K562 (cell line): ENCODE measurements around the gene BGLAP. TPM values are rescaled to one million over a fixed set of nuclear protein-coding genes. Genes with fewer than 3 reads are reported as not detected.

Source experiments
- CXXC5 ChIP-seq: fragments of 250-450 bp; sonication (Bioruptor Pico); IDR thresholded peaks from 2 replicates; pipeline ENCODE4 v1.8.0; 2022; ENCODE audit warnings: inconsistent platforms, mild to moderate bottlenecking, moderate library complexity
- EP300 ChIP-seq: IDR thresholded peaks from 2 replicates; pipeline ENCODE4 v1.6.1; 2012; ENCODE audit warnings: low read length, improper control_type of control experiment
- FOXK2 ChIP-seq, 2 experiments: fragments of 450-650 bp; IDR thresholded peaks in 1 of 2; conservative IDR thresholded peaks in 1 of 2; 2 replicates each; pipeline ENCODE4 v1.6.1; 2016; ENCODE audit warnings: low read depth in 2 of 2, mild to moderate bottlenecking in 1 of 2
- FUS ChIP-seq: fragments of 200-400 bp; formaldehyde crosslinking; optimal IDR thresholded peaks from 2 replicates; pipeline ENCODE3; 2017; ENCODE audit warnings: low read depth, low read length
- HNRNPL ChIP-seq: fragments of 200-400 bp; formaldehyde crosslinking; IDR thresholded peaks from 2 replicates; pipeline ENCODE4 v1.6.1; 2017; ENCODE audit warnings: low read depth, mild to moderate bottlenecking, low read length
- MAFK ChIP-seq: IDR thresholded peaks from 2 replicates; pipeline ENCODE4 v1.6.1; 2011; ENCODE audit warnings: low read length, improper control_type of control experiment
- NFRKB ChIP-seq: fragments of 450-650 bp; IDR thresholded peaks from 2 replicates; pipeline ENCODE4 v1.6.1; 2016; ENCODE audit warnings: low read depth
- NONO ChIP-seq, 2 experiments: fragments of 200-400 bp in 1 of 2; fragments of 450-650 bp in 1 of 2; formaldehyde crosslinking in 1 of 2; IDR thresholded peaks; 2 replicates each; pipeline ENCODE4 v1.6.1; 2017; ENCODE audit warnings: low read depth in 2 of 2, mild to moderate bottlenecking in 2 of 2, moderate library complexity in 2 of 2, low read length in 1 of 2
- PHF20 ChIP-seq: fragments of 450-650 bp; IDR thresholded peaks from 2 replicates; pipeline ENCODE4 v1.6.1; 2018; ENCODE audit not compliant: partially characterized antibody
- RFX1 ChIP-seq: fragments of 450-650 bp; IDR thresholded peaks from 2 replicates; pipeline ENCODE4 v1.6.1; 2016; ENCODE audit warnings: mild to moderate bottlenecking, moderate library complexity
- TRIM28 ChIP-seq: fragments of 450-650 bp; IDR thresholded peaks from 2 replicates; pipeline ENCODE4 v1.6.1; 2017
- ZNF57 ChIP-seq: fragments of 450-650 bp; formaldehyde crosslinking; IDR thresholded peaks from 2 replicates; pipeline ENCODE4 v1.4.0; 2020; ENCODE audit warnings: mild to moderate bottlenecking, moderate library complexity
- polyA plus RNA-seq, 8 experiments: library from polyadenylated mRNA; depleted of rRNA in 4 of 8; stranded (reverse) in 5 of 8; unstranded in 3 of 8; fragments of >200 nt; fragmentation: Nextera tagmentation in 2 of 8; fragmentation: Illumina TruSeq in 1 of 8; extraction: Ambion mirVana in 2 of 8; extraction: Trizol in 1 of 8; gene quantifications; 2 replicates each; pipeline versions ENCODE4 v1.2.1 to v1.2.3, GENCODE V29; 2011 to 2014; ENCODE audit warnings: inconsistent platforms in 1 of 8, missing spikeins in 1 of 8
- total RNA-seq, 7 experiments: library from RNA; depleted of rRNA in 6 of 7; stranded (reverse); fragments of >200 nt in 6 of 7; fragmentation: Illumina TruSeq in 2 of 7; extraction: Trizol in 2 of 7; gene quantifications; 2 replicates each; pipeline versions ENCODE4 v1.2.1 to v1.2.3, GENCODE V29; 2011 to 2021; ENCODE audit warnings: low replicate concordance in 1 of 7
- TF ChIP-seq, protein P1 (sequence below): sonication (generic); formaldehyde crosslinking; IDR thresholded peaks from 2 replicates; pipeline ENCODE4 v1.8.0; 2022; ENCODE audit warnings: missing genetic modification reagents, mild to moderate bottlenecking, borderline replicate concordance
- TF ChIP-seq, protein P2 (sequence below): sonication (generic); formaldehyde crosslinking; IDR thresholded peaks from 2 replicates; pipeline ENCODE4 v1.8.0; 2022; ENCODE audit warnings: mild to moderate bottlenecking, missing genetic modification reagents
- TF ChIP-seq, protein P3 (sequence below): sonication (generic); IDR thresholded peaks from 2 replicates; pipeline ENCODE4 v1.6.1; 2016
- TF ChIP-seq, protein P4 (sequence below): fragments of 450-650 bp; IDR thresholded peaks from 2 replicates; pipeline ENCODE4 v1.6.1; 2017; ENCODE audit warnings: mild to moderate bottlenecking, moderate library complexity
- TF ChIP-seq, protein P5 (sequence below): fragments of 450-650 bp; formaldehyde crosslinking; conservative IDR thresholded peaks from 2 replicates; pipeline ENCODE4 v1.4.0; 2022; ENCODE audit warnings: mild to moderate bottlenecking, missing genetic modification characterization
- TF ChIP-seq, protein P6 (sequence below), 2 experiments: IDR thresholded peaks; 2 replicates each; pipeline ENCODE4 v1.6.1; 2012; ENCODE audit warnings: improper control_type of control experiment in 2 of 2, low read depth in 2 of 2, low read length in 2 of 2, borderline replicate concordance in 1 of 2

Gene BGLAP
- total and polyA plus RNA-seq, 9 of the 15 experiments (the other 6 are each of a cell fraction or from before 2014, with no cell fraction given) = 0.15 to 1.4 (median 0.28) TPM; not detected in 3

DNA sequence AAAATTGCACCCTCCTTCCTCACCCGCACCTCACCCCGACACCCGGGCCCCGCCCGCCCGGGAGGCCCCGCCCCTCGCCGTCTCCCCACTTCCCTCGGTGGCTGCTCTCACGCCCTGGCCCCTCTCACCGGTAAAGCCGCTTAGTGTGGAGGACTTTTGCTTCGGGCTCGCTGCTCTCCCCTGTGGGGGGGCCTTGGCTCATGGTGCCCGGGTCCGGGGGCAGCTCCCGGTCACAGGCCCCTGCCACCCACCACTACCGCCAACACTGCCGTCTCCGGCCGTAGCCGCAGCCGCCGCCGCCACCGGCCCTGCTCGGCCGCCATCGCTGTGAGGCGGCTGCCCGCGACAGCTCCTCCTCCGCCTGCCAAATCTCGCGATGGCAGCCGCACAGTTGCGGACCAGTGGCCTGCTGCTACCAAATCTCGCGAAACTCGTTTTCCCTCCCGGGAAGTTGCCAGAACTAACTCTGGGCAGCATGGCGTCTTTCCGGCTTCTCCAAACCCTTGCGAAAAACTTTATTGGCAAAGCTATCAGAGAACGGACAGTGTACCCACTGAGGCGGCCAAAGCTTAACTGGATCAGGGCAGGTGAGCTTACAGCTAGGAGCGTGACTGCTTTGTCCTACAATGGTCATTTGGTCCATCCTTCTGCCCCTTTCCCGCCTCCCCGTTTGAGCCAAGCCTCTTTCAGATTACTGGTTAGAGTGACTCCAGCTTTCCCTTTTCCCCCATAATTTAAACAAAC is 40.7 kb downstream of the BGLAP start, which contains the start of gene SMG5 (continued):
- TF ChIP-seq, protein P1, sequence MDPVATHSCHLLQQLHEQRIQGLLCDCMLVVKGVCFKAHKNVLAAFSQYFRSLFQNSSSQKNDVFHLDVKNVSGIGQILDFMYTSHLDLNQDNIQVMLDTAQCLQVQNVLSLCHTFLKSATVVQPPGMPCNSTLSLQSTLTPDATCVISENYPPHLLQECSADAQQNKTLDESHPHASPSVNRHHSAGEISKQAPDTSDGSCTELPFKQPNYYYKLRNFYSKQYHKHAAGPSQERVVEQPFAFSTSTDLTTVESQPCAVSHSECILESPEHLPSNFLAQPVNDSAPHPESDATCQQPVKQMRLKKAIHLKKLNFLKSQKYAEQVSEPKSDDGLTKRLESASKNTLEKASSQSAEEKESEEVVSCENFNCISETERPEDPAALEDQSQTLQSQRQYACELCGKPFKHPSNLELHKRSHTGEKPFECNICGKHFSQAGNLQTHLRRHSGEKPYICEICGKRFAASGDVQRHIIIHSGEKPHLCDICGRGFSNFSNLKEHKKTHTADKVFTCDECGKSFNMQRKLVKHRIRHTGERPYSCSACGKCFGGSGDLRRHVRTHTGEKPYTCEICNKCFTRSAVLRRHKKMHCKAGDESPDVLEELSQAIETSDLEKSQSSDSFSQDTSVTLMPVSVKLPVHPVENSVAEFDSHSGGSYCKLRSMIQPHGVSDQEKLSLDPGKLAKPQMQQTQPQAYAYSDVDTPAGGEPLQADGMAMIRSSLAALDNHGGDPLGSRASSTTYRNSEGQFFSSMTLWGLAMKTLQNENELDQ (CRISPR knock-in tag) = no peak
- TF ChIP-seq ZNF57 (CRISPR knock-in tag) (no peak), FUS (no peak), RFX1 (no peak), NONO (IDR thresholded peaks at IDR 0.05; ENCODE audit: low read depth in 2 of 2, low read length in 1 of 2) (peak; percentile 48 to 89; a peak in 3 of 4 replicates), NFRKB (peak; percentile 96), HNRNPL (no peak), MAFK (no peak), CXXC5 (CRISPR knock-in tag) (peak; percentile 77), EP300 (peak; percentile 52; the same call in 1 of the 2 replicates), FOXK2 (conservative IDR thresholded peaks at IDR 0.05 in 1 of 2, IDR thresholded peaks at IDR 0.05 in 1 of 2; ENCODE audit: low read depth in 2 of 2) (no peak; a peak in 1 of 4 replicates), TRIM28 (no peak), PHF20 (peak; percentile 92)
- TF ChIP-seq, protein P2, sequence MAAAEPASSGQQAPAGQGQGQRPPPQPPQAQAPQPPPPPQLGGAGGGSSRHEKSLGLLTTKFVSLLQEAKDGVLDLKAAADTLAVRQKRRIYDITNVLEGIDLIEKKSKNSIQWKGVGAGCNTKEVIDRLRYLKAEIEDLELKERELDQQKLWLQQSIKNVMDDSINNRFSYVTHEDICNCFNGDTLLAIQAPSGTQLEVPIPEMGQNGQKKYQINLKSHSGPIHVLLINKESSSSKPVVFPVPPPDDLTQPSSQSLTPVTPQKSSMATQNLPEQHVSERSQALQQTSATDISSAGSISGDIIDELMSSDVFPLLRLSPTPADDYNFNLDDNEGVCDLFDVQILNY (CRISPR knock-in tag) = peak; percentile 86; the same call in 1 of the 2 replicates
- TF ChIP-seq, protein P3, sequence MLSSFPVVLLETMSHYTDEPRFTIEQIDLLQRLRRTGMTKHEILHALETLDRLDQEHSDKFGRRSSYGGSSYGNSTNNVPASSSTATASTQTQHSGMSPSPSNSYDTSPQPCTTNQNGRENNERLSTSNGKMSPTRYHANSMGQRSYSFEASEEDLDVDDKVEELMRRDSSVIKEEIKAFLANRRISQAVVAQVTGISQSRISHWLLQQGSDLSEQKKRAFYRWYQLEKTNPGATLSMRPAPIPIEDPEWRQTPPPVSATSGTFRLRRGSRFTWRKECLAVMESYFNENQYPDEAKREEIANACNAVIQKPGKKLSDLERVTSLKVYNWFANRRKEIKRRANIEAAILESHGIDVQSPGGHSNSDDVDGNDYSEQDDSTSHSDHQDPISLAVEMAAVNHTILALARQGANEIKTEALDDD = peak; percentile 77; the same call in 1 of the 2 replicates
- TF ChIP-seq, protein P4, sequence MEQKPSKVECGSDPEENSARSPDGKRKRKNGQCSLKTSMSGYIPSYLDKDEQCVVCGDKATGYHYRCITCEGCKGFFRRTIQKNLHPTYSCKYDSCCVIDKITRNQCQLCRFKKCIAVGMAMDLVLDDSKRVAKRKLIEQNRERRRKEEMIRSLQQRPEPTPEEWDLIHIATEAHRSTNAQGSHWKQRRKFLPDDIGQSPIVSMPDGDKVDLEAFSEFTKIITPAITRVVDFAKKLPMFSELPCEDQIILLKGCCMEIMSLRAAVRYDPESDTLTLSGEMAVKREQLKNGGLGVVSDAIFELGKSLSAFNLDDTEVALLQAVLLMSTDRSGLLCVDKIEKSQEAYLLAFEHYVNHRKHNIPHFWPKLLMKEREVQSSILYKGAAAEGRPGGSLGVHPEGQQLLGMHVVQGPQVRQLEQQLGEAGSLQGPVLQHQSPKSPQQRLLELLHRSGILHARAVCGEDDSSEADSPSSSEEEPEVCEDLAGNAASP = no peak
- TF ChIP-seq, protein P5, sequence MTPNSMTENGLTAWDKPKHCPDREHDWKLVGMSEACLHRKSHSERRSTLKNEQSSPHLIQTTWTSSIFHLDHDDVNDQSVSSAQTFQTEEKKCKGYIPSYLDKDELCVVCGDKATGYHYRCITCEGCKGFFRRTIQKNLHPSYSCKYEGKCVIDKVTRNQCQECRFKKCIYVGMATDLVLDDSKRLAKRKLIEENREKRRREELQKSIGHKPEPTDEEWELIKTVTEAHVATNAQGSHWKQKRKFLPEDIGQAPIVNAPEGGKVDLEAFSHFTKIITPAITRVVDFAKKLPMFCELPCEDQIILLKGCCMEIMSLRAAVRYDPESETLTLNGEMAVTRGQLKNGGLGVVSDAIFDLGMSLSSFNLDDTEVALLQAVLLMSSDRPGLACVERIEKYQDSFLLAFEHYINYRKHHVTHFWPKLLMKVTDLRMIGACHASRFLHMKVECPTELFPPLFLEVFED (CRISPR knock-in tag) = no peak
- TF ChIP-seq, protein P6, sequence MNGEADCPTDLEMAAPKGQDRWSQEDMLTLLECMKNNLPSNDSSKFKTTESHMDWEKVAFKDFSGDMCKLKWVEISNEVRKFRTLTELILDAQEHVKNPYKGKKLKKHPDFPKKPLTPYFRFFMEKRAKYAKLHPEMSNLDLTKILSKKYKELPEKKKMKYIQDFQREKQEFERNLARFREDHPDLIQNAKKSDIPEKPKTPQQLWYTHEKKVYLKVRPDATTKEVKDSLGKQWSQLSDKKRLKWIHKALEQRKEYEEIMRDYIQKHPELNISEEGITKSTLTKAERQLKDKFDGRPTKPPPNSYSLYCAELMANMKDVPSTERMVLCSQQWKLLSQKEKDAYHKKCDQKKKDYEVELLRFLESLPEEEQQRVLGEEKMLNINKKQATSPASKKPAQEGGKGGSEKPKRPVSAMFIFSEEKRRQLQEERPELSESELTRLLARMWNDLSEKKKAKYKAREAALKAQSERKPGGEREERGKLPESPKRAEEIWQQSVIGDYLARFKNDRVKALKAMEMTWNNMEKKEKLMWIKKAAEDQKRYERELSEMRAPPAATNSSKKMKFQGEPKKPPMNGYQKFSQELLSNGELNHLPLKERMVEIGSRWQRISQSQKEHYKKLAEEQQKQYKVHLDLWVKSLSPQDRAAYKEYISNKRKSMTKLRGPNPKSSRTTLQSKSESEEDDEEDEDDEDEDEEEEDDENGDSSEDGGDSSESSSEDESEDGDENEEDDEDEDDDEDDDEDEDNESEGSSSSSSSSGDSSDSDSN (IDR thresholded peaks at IDR 0.05; ENCODE audit: borderline replicate concordance in 1 of 2, low read depth in 2 of 2, low read length in 2 of 2) = peak in 1 of 2 experiments; percentile 42; a peak in 1 of 4 replicates
